HepG2 (cell line): Measurements from ENCODE around the gene TTC4. TPM values are rescaled to one million over a fixed set of nuclear protein-coding genes. Genes with fewer than 3 reads are reported as not detected.

Experiments
- ATAC-seq: fragments of 200-7000 bp; cut with Tn5 transposase; 3 replicates; pipeline ENCODE4 v1.9.1; 2020; ENCODE audit warnings: mild to moderate bottlenecking, moderate library complexity
- BruUV-seq: library from RNA; stranded (reverse); fragments of 400-500 nt; replicated peaks from 2 replicates; lab custom pipeline; 2021; lab: Mats Ljungman, UMichigan
- CTCF ChIA-PET: fragments of 300-600 bp; formaldehyde crosslinking; extraction: SDS; loops from one replicate; lab custom pipeline; 2021; ENCODE audit warnings: low total read pairs, inconsistent platforms, low intra/inter-chr PET ratio; lab: Yijun Ruan, JAX
- POLR2A ChIA-PET: fragments of 350-600 bp; sonication (Branson Sonifier 250); formaldehyde crosslinking; loops from one replicate; lab custom pipeline; 2020; ENCODE audit warnings: antibody characterized with exemption, inconsistent platforms; lab: Yijun Ruan, JAX
- DNase-seq: peaks from one replicate; pipeline ENCODE4 v3.0.0-alpha.2; 2015; ENCODE audit warnings: low spot score
- FAIRE-seq: peaks from 3 replicates; lab custom pipeline; 2011; peaks lifted over from hg19 to GRCh38; lab: Jason Lieb, UNC
- H2AFZ ChIP-seq: one replicate; pipeline ENCODE4 v1.6.1; 2011; ENCODE audit warnings: low read length, inconsistent platforms
- H3K27ac ChIP-seq: fragments of 300-600 bp; 3 replicates; pipeline ENCODE4 v1.8.0; 2011; ENCODE audit warnings: mixed run types, mild to moderate bottlenecking, mixed read lengths, low read length, inconsistent platforms; ENCODE audit not compliant: insufficient read depth; ENCODE audit errors: extremely low read length
- H3K27me3 ChIP-seq, 2 experiments: fragments of 200-600 bp in 1 of 2; 2 replicates in 1 of 2; 3 replicates in 1 of 2; pipeline versions ENCODE4 v1.6.0 to v1.8.0; 2011; ENCODE audit warnings: low read length in 2 of 2, mild to moderate bottlenecking in 2 of 2, moderate library complexity in 2 of 2, inconsistent platforms in 1 of 2; ENCODE audit not compliant: insufficient read depth in 2 of 2, control insufficient read depth in 1 of 2
- H3K36me3 ChIP-seq, 2 experiments: fragments of 200-600 bp in 1 of 2; replicated peaks in 1 of 2; 2 replicates in 1 of 2; 3 replicates in 1 of 2; pipeline versions ENCODE4 v1.5.1 to v1.8.0; 2011; ENCODE audit warnings: low read length in 2 of 2, inconsistent platforms in 1 of 2; ENCODE audit not compliant: insufficient read depth in 2 of 2, control insufficient read depth in 1 of 2
- H3K4me1 ChIP-seq: 2 replicates; pipeline ENCODE4 v1.5.1; 2012; ENCODE audit warnings: low read length, inconsistent platforms; ENCODE audit not compliant: insufficient read depth
- H3K4me2 ChIP-seq: 2 replicates; pipeline ENCODE4 v1.6.0; 2011; ENCODE audit warnings: low read depth, low read length, inconsistent platforms
- H3K4me3 ChIP-seq, 3 experiments: fragments of 200-600 bp in 1 of 3; sonication (generic), shearing (Covaris generic) in 1 of 3; replicated peaks in 1 of 3; 2 replicates each; pipeline ENCODE4 v1.5.1; 2011 to 2016; ENCODE audit warnings: low read length in 3 of 3, inconsistent platforms in 2 of 3, low read depth in 2 of 3, mild to moderate bottlenecking in 2 of 3, control low read depth in 1 of 3, mixed read lengths in 1 of 3; ENCODE audit not compliant: insufficient read depth in 1 of 3
- H3K79me2 ChIP-seq: one replicate; pipeline ENCODE4 v1.6.1; 2011; ENCODE audit warnings: low read length, inconsistent platforms; ENCODE audit not compliant: insufficient read depth
- H3K9ac ChIP-seq: 2 replicates; pipeline ENCODE4 v1.6.0; 2011; ENCODE audit warnings: mild to moderate bottlenecking, low read depth, low read length, inconsistent platforms; ENCODE audit not compliant: insufficient read depth
- H3K9me3 ChIP-seq: 2 replicates; pipeline ENCODE4 v1.5.1; 2012; ENCODE audit warnings: mild to moderate bottlenecking, low read length
- H4K20me1 ChIP-seq: 2 replicates; pipeline ENCODE4 v1.6.0; 2011; ENCODE audit warnings: inconsistent platforms, mild to moderate bottlenecking, low read length, moderate library complexity; ENCODE audit not compliant: insufficient read depth
- CERS6 ChIP-seq: sonication (generic); formaldehyde crosslinking; IDR thresholded peaks from 2 replicates; pipeline ENCODE4 v1.5.0; 2020; ENCODE audit warnings: missing genetic modification reagents
- ETV6 ChIP-seq: sonication (generic); formaldehyde crosslinking; conservative IDR thresholded peaks from 2 replicates; pipeline ENCODE4 v1.4.0; 2020; ENCODE audit warnings: missing genetic modification reagents
- HOXD1 ChIP-seq: sonication (generic); formaldehyde crosslinking; IDR thresholded peaks from 2 replicates; pipeline ENCODE4 v1.5.0; 2020; ENCODE audit warnings: missing genetic modification reagents
- IKZF5 ChIP-seq: IDR thresholded peaks from 2 replicates; pipeline ENCODE4 v1.6.1; 2018; ENCODE audit warnings: missing genetic modification reagents, mild to moderate bottlenecking, missing compliant biosample characterization
- MAFK ChIP-seq, 2 experiments: IDR thresholded peaks in 1 of 2; conservative IDR thresholded peaks in 1 of 2; 2 replicates each; pipeline ENCODE4 v1.6.1; 2011; ENCODE audit warnings: improper control_type of control experiment in 2 of 2, low read length in 2 of 2
- MXD3 ChIP-seq: IDR thresholded peaks from 2 replicates; pipeline ENCODE4 v1.6.1; 2016; ENCODE audit warnings: mild to moderate bottlenecking, missing biosample characterization, missing genetic modification reagents
- PITX1 ChIP-seq: sonication (generic); formaldehyde crosslinking; IDR thresholded peaks from 2 replicates; pipeline ENCODE4 v1.5.1; 2020; ENCODE audit warnings: mild to moderate bottlenecking, missing genetic modification reagents
- POLR2A ChIP-seq, 2 experiments: IDR thresholded peaks; 2 replicates each; pipeline ENCODE4 v1.6.1; 2011; ENCODE audit warnings: low read depth in 2 of 2, low read length in 2 of 2, mild to moderate bottlenecking in 1 of 2, moderate library complexity in 1 of 2; ENCODE audit not compliant: insufficient read depth in 1 of 2
- SETDB1 ChIP-seq: sonication (generic); formaldehyde crosslinking; IDR thresholded peaks from 2 replicates; pipeline ENCODE4 v1.5.1; 2020; ENCODE audit warnings: missing genetic modification reagents, mild to moderate bottlenecking, borderline replicate concordance
- SMARCE1 ChIP-seq: fragments of 450-650 bp; IDR thresholded peaks from 2 replicates; pipeline ENCODE4 v1.6.1; 2017; ENCODE audit warnings: borderline replicate concordance
- SOX13 ChIP-seq, 3 experiments: fragments of 450-650 bp in 1 of 3; sonication (generic) in 1 of 3; formaldehyde crosslinking in 1 of 3; IDR thresholded peaks in 2 of 3; conservative IDR thresholded peaks in 1 of 3; 2 replicates each; pipeline versions ENCODE4 v1.5.0 to v1.6.1; 2016 to 2020; ENCODE audit warnings: antibody characterized with exemption in 1 of 3, mild to moderate bottlenecking in 1 of 3, missing compliant biosample characterization in 1 of 3, missing genetic modification reagents in 1 of 3, moderate library complexity in 1 of 3
- SSRP1 ChIP-seq: IDR thresholded peaks from 2 replicates; pipeline ENCODE4 v1.6.1; 2016; ENCODE audit warnings: control low read depth
- STAT6 ChIP-seq: sonication (generic); formaldehyde crosslinking; IDR thresholded peaks from 2 replicates; pipeline ENCODE4 v1.4.0; 2020; ENCODE audit warnings: missing genetic modification reagents, mild to moderate bottlenecking, borderline replicate concordance
- ZFP90 ChIP-seq: sonication (generic); formaldehyde crosslinking; IDR thresholded peaks from 2 replicates; pipeline ENCODE4 v1.8.0; 2022; ENCODE audit warnings: missing genetic modification reagents, mild to moderate bottlenecking, inconsistent platforms, borderline replicate concordance
- ZNF275 ChIP-seq: sonication (generic); formaldehyde crosslinking; IDR thresholded peaks from 2 replicates; pipeline ENCODE4 v1.8.0; 2022; ENCODE audit warnings: missing genetic modification reagents, mild to moderate bottlenecking, inconsistent platforms, borderline replicate concordance
- WGBS: methylation state at CpG from one replicate; pipeline ENCODE4 v1.1.6; 2017; ENCODE audit warnings: low lambda C conversion rate; 5-methylcytosine and 5-hydroxymethylcytosine counted together
- in situ Hi-C: cut with HindIII; loops from 2 replicates; pipeline ENCODE4 v1.10.0; 2017; ENCODE audit warnings: low pct_unique_long_range_greater_than_20kb; ENCODE audit not compliant: extremely low pct_ligation_motif_present
- intact Hi-C: fragments of 100-400 bp; cut with micrococcal nuclease; formaldehyde crosslinking; loops from one replicate; pipeline ENCODE4 v1.10.0; 2022; ENCODE audit not compliant: unreplicated experiment
- polyA plus RNA-seq, 8 experiments: library from polyadenylated mRNA; depleted of rRNA in 3 of 8; stranded (reverse) in 7 of 8; unstranded in 1 of 8; fragments of >200 nt; fragmentation: Illumina TruSeq in 4 of 8; extraction: Trizol in 4 of 8; gene quantifications; 2 replicates each; pipeline versions ENCODE4 v1.2.1 to v1.2.3, GENCODE V29; 2011 to 2016; ENCODE audit warnings: low read depth in 4 of 8, missing spikeins in 1 of 8, mixed read lengths in 1 of 8; ENCODE audit not compliant: insufficient read depth in 1 of 8
- total RNA-seq, 5 experiments: library from RNA; depleted of rRNA; stranded (reverse); fragments of >200 nt; fragmentation: Illumina TruSeq; extraction: Trizol; gene quantifications; 2 replicates each; pipeline ENCODE4 v1.2.3, GENCODE V29; 2016; ENCODE audit warnings: low read depth in 1 of 5

TTC4 gene
- total and polyA plus RNA-seq, 2 of the 13 experiments (the other 11 are each of a cell fraction or from before 2014, with no cell fraction given) = 13.1 to 24.7 TPM

- FAIRE-seq (no peak), ATAC-seq (no peak)
- TF ChIP-seq SSRP1 (CRISPR knock-in tag) = no peak
- no peak for TF ChIP-seq SMARCE1
- TF ChIP-seq STAT6 (CRISPR knock-in tag) = no peak
- TF ChIP-seq HOXD1 = no peak
- no peak for TF ChIP-seq POLR2A (IDR thresholded peaks at IDR 0.05; ENCODE audit: insufficient read depth in 1 of 2, low read depth in 2 of 2, low read length in 2 of 2)
- no peak for TF ChIP-seq ZFP90 (CRISPR knock-in tag)
- TF ChIP-seq CERS6 = no peak
- no peak for TF ChIP-seq IKZF5 (CRISPR knock-in tag)
- no peak for TF ChIP-seq PITX1 (CRISPR knock-in tag)
- no peak for TF ChIP-seq ETV6 (CRISPR knock-in tag)
- no peak for TF ChIP-seq SOX13 (IDR thresholded peaks at IDR 0.05)
- TF ChIP-seq SOX13 (CRISPR knock-in tag; conservative IDR thresholded peaks at IDR 0.05 in 1 of 2, IDR thresholded peaks at IDR 0.05 in 1 of 2) = no peak
- TF ChIP-seq SETDB1 (CRISPR knock-in tag) = no peak
- no peak for TF ChIP-seq MXD3 (CRISPR knock-in tag)
- TF ChIP-seq MAFK (conservative IDR thresholded peaks at IDR 0.05 in 1 of 2, IDR thresholded peaks at IDR 0.05 in 1 of 2; ENCODE audit: low read length in 2 of 2) = no peak
- no peak for TF ChIP-seq ZNF275 (CRISPR knock-in tag)
- TF ChIP-seq, all 625 proteins: peak for 0
Measured at GRCh38 chr1:54710434-54710833, 5.2 kb upstream of the TTC4 start.

More at GRCh38 chr1:54710434-54710833, 5.2 kb upstream of the TTC4 start:
- H3K4me2 ChIP-seq = no peak overlapping the region
- H2AFZ ChIP-seq = no peak overlapping the region
- no peak overlapping the region for H3K27ac ChIP-seq
- WGBS = 34% methylated on average over 3 of the region's 3 CpGs
- H4K20me1 ChIP-seq = no peaks in the 10 kb centered on the region
- DNase-seq = no peak
- no peaks in the 10 kb centered on the region for H3K36me3 ChIP-seq
- H3K27me3 ChIP-seq = peaks cover 0 to 18% of the 10 kb centered on the region in 2 experiments; a peak in 1 of 5 replicates
- no peak overlapping the region for H3K9ac ChIP-seq
- POLR2A ChIA-PET = no interaction called here
- BruUV-seq = no TSS peak
- no peak overlapping the region for H3K4me3 ChIP-seq
- no peaks in the 10 kb centered on the region for H3K79me2 ChIP-seq
- in situ Hi-C loops (no loop called here), intact Hi-C loops (no loop called here)
- peaks cover 13% of the 10 kb centered on the region for H3K4me1 ChIP-seq
- CTCF ChIA-PET = no interaction called here
- no peaks in the 10 kb centered on the region for H3K9me3 ChIP-seq
